ENCODE measurements around the gene KLRC1. TPM values are rescaled to one million over a fixed set of nuclear protein-coding genes. Genes with fewer than 3 reads are reported as not detected.
"Not testable (repeated sequence)": the region's sequence is repeated elsewhere in the genome, so short reads cannot be mapped to it uniquely, and the experiment has no call there.

The KLRC1 gene
- 0.29 TPM in 1 of 2 replicates, not detected in the other for total RNA-seq (2014; rRNA removed; shearing (Covaris generic))

DNA sequence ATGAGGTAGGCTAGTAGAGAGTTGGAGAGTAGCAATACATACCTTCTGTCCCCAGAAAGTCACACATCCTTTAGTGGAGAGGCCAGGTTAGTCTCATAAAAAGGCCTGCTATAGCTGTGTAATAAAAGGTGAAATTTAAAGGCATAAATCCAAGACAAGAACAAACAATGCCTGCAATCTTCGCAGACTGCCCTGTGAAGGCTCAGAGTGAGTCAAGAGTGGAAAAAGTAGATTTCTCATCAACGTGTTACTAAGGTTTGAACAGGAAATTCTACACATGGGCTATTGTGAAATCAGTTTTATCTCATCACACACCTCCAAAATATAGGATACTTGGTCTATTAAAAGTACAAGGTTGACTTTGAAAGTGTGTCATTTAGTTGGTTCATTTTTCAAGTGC lies at the start of gene KLRC1:
TSS of gene KLRC1 (minus strand) at position 222 of the 400 bp plus-strand sequence. CDS start 2,221 bp downstream, outside the sequence.
- no peak for DNase-seq (ENCODE audit: low spot score)

DNA sequence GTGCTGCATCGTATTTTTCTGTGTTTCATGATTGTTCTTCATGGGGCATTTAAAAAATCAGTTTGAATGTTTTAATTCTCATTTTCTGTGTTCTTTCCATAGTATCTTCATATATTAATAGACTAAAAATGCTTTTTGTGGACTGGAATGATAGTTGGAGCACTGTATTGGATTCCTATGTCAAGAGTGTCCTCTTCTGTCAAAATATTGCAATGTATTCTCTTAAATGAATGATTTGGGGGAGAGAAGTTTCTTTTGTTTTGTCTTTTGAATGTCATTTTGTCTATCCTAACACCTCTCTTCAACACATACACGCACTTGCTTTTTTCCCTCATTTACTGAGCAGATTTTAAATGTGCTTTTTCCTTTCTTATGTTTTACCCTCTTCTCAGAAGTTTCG lies 47.9 kb upstream of the KLRC1 start:
- peak; percentile 42 for DNase-seq (ENCODE audit: low spot score)

DNA sequence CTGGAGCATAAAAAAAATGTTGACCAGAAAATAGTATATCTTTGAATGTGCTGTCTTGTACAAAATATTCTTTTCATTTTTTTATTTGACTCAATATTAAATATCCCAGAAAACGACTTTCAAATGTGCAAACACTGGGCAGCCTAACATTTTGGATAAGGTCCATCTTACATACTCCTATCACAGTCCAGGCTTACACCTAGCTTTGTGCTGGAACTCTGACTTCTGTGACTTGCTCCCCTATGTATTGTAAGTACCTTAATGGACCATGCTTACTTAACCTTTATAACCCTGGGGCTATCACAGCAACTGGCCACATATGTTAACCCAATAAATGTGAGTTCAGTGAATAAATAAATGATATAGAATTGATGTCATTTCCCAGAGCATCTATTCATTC lies 44.9 kb upstream of the KLRC1 start:
- no peak for DNase-seq (ENCODE audit: low spot score)

DNA sequence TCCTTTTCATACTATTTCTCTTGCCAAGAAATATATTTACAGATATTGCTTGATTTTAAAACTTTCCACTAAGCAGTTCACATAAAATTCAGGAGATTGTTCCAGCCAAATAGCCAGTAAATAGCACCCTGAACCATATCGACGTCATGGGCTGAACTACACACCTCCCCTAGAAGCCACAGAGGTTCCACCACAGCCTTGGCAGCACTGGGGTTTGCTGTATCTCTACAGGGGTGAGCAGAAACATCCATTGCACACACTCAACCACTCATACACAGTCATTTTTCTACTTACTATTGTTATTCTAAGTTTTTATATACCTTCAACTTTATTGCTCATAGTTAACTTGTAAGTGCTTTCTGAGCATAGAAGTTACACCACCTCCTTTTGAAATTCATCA lies 44.4 kb upstream of the KLRC1 start:
- DNase-seq (ENCODE audit: low spot score) = no peak

DNA sequence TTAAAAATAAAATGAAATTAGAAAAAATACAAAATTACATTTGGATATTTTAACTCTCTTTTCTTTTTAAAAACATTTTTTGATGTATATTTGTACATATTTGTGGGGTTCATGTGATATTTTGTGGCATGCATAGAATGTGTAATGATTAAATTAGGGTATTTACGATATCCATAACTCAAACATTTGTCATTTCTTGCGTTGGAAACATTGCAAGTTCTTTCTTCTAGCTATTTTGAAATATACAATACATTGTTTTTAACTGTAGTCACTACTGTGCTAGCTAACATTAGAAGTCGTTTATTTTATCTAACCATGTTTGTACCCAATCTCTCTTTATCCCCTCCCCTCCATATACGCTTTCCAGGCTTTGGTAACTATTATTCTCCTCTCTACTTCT lies 38.6 kb upstream of the KLRC1 start:
- DNase-seq (ENCODE audit: low spot score) = no peak

DNA sequence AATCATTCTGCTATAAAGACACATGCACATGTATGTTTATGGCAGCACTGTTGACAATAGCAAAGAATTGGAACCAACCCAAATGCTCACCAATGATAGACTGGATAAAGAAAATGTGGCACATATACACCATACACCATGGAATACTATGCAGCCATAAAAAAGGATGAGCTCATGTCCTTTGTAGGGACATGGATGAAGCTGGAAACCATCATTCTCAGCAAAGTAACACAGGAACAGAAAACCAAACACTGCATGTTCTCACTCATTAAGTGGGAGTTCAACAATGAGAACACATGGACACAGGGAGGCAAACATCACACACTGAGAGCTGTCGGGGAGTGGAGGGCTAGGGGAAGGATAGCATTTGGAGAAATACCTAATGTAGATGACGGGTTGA lies 34.2 kb upstream of the KLRC1 start:
- not testable (repeated sequence) for DNase-seq (ENCODE audit: low spot score)

DNA sequence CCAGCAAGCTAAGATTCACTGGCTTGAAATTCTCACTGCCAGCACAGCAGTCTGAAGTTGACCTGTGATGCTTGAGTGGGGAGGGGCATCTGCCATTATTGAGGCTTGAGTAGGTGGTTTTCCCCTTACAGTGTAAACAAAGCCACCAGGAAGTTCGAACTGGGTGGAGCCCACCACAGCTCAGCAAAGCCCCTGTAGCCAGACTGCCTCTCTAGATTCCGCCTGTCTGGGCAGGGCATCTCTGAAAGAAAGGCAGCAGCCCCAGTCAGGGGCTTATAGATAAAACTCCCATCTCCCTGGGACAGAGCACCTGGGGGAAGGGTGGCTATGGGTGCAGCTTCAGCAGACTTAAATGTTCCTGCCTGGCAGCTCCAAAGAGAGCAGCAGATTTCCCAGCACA lies 28.7 kb upstream of the KLRC1 start:
- not testable (repeated sequence) for DNase-seq (ENCODE audit: low spot score)

DNA sequence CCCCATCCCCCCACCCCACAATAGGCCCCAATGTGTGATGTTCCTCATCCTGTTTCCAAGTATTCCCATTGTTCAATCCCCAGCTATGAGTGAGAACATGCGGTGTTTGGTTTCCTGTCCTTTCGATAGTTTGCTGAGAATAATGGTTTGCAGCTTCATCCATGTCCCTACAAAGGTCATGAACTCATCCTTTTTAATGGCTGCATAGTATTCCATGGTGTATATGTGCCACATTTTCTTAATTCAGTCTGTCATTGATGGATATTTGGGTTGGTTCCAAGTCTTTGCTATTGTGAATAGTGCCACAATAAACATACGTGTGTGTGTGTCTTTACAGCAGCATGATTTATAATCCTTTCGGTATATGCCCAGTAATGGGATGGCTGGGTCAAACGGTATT lies 19.6 kb upstream of the KLRC1 start:
- not testable (repeated sequence) for DNase-seq (ENCODE audit: low spot score)

DNA sequence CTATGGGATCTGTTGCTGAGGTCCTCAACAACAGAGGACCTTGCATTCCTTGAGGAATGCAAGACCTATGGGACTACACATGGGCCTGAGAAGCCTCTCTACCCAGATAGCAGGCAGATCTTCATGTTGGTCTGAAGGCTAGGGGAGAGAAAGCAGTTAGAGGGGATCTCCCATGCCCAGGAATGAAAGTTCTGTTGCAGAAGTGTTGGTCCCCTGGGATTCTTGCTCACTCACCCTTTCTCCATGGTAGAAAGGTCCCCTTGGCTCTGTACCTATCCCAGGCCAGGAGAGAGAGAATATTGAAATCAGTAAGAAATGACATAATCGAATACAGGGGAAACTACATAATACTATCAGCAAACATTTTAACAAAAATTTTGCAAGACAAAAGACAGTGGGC lies 16.5 kb upstream of the KLRC1 start:
- DNase-seq (ENCODE audit: low spot score) = no peak

DNA sequence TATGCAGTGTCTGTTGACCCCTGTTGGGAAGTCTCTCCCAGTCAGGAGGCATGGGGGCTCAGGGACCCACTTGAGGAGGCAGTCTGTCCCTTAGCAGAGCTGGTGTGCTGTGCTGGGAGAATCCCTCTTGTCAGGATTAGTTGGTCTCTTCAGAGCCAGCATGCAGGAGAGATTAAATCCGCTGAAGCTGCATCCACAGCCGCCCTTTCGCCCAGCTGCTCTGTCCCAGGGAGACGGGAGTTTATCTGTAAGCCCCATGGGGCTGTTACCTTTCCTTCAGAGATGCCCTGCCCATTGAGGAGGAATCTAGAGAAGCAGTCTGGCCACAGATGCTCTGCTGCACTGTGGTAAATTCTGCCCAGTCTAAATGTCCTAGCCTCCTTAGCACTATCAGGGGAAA lies 13.1 kb upstream of the KLRC1 start:
- no peak for DNase-seq (ENCODE audit: low spot score)

DNA sequence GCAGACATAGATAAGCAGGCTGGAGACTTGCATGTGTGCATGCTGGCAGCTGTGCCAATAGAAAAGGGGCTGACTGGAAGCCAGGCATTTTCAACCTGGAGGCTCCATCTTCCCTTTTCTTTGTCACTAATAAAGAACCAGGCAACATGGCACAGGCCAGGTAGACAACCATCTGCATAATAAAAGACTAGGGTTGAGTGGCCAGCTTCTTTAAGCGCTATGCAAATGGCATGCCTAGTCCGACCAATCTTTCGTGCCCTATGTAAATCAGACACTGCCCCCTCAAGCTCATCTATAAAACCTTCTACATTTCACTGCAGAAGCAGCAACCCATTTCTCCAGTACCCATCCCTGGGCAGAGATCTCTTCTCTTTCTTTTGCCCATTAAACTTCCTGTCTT lies 4.6 kb upstream of the KLRC1 start:
- no peak for DNase-seq (ENCODE audit: low spot score)

DNA sequence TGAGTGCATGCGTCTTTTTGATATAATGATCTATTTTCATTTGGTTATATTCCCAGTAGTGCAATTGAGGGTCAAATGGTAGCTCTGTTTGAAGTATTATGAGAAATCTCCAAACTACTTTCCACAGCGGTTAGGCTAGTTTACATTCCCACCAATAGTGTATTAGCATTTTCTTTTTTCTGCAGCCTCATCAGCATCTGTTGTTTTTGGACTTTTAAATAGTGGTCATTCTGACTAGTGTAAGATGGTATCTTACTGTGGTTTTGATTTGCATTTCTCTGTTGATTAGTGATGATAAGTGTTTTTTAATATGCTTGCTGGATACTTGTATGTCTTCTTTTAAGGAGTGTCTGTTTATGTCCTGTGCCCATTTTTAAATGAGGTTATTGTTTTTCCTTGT lies 3.7 kb upstream of the KLRC1 start:
- no peak for DNase-seq (ENCODE audit: low spot score)

DNA sequence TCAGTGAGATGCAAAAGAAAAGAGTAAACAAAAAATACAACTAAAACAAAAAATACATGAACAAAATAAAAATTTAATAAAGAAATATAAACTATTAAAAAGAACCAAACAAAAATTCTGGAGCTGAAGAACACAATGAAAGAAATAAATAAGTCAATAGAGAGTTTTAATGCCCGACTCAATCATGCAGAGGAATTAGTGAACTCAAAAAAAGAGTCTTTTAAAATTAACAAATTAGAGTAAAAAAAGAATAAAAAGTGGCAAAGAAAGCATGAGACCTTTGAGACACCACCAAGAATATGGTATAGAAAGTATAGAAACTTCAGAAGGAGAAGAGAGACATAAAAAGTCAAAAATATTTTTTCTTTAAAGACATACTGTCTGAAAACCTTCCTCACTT lies 2.6 kb upstream of the KLRC1 start:
- no peak for DNase-seq (ENCODE audit: low spot score)

DNA sequence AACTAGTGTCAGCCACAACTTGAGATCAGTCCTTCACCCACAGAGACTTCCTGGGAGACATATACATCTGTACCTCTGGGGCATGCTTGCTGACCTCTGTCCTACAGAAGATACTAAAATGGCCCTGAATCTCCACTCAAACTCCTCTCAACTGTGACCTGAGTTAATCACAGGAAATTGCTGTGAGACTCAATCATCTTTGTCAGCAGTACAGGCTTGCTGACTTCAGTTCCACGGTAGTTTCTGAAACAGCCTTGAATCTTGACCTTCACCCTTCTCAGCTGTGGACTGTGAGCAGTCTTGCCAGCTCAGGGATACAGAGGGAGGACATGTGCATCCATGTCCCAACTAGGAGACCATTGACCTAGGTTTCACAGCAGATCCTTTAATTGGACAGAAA lies 1.4 kb upstream of the KLRC1 start:
- no peak for DNase-seq (ENCODE audit: low spot score)

DNA sequence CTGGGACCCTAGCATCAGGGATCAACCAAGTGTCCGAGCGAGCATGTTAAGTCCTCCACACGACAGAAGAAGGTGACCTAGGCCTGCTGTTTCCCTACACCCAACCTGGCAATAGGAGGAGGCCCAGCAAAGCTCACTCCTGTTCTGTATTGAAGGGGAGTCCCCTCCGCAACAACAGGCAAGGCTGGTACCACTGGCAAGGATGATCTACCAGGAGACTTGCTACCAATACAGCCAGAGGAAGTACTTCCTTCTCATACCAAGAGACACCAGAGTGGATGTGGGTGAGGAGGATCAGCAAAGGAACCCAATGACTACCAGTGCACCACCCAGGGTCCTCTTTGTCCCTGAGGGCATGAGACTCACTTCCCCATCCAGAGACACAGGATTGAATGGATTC lies 4.9 kb downstream of the KLRC1 start:
- DNase-seq (ENCODE audit: low spot score) = no peak

DNA sequence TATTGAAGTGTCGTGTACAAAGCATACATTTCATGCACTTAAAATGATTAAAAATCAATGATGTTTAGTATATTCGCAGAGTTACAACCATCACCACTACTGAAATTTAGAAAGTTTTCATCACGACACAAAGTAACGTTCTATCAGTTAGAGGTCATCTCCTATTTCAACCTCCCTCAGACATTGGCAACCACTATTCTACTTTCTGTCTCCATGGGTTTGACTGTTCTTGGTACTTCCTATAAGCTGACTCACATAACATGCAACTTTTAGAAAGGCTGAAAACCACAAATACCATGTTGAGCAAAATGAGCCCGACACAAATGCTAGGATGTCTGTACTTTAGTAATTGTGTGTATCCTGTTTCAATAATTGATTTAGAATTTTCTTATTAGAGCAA lies 7.1 kb downstream of the KLRC1 start:
- not testable (repeated sequence) for DNase-seq (ENCODE audit: low spot score)

DNA sequence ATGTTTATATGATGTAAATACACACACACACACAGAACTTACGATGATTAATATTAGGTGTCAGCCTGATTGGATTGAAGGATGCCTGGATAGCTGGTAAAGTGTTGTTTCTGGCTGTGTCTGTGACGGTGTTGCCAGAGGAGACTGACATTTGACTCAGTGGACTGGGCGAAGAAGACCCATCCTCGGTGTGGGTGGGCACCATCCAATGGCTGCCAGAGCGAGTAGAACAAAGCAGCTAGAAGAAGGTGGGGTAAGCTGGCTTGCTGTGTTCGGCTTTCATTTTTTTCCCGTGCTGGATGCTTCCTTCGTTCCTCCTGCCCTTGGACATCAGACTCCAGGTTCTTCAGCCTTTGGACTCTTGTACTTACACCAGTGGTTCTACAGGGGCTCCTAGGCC lies 12.0 kb downstream of the KLRC1 start:
- DNase-seq (ENCODE audit: low spot score) = not testable (repeated sequence)

DNA sequence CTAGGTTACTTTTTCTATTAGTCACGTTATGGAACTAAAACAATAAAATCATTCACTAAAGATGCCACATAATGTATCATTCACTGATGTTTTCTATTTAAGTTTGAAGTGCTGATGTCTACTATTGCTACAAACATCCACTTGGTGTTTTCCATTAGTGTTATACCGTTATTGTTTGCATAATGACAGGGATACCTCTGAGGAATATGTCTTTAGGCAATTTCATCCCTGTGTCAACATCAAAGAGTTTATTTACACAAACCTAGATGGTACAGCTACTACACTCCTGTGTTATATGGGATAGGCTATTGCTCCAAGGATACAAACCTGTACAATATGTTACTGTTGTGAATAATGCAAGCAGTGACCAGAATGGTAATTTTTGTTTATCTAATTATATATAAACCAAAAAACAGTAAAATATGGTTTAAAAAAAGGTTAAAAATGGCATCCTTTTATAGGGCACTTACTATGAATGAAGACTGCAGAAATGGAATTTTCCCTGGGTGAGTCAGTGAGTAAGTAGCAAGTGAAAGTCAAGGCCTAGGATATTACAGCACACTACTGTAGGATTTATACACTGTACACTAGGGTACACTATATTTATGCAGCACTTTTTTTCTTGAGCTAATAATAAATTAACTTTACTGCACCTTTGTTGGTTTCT lies 13.4 kb downstream of the KLRC1 start:
- peak; percentile 22 for DNase-seq (ENCODE audit: low spot score)

DNA sequence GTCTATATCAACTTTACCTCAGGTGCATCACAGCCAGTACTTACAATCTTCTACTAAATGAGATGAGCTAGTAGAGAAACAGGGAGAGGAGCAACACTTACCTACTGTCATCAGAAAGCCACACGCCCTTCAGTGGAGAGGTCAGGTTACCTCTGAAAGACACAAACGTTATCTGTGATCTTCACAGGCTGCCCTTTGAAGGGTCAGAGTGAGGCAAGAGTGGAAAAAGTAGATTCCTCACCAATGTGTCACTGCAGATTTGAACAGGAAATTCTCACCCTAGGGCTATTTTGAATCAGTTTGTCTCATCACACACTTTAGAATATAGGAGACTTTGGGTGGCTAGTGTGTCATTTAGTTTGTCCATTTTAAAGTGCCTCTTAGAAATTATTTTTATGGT lies 15.6 kb downstream of the KLRC1 start:
- not testable (repeated sequence) for DNase-seq (ENCODE audit: low spot score)

DNA sequence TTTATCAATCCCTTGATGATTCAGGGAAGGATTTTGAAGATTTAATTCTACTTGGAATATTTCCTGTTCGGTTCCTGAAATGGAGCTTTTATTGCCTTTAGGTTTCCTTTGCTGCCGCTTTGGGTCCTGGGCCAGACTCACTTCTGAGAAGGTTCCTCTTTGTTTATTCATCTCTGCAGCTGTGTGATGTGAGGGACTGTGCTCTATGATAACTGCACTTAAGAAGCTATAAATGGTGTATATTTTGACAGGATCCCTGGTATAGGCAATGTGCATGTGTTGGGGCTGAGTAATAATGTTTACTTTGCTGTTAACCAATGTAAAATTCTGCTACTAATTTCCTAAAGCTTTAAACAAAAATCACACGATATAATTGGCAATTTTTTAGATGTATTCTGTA lies 17.4 kb downstream of the KLRC1 start, which contains the start of gene KLRC2:
TSS of gene KLRC2 (minus strand) at position 195 of the 400 bp plus-strand sequence. CDS start at position 171, 24 bp downstream.
- DNase-seq (ENCODE audit: low spot score) = peak; percentile 57

DNA sequence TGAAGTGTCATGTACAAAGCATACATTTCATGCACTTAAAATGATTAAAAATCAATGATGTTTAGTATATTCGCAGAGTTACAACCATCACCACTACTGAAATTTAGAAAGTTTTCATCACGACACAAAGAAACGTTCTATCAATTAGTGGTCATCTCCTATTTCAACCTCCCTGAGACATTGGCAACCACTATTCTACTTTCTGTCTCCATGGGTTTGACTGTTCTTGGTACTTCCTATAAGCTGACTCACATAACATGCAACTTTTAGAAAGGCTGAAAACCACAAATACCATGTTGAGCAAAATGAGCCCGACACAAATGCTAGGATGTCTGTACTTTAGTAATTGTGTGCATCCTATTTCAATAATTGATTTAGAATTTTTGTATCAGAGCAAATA lies 22.6 kb downstream of the KLRC1 start:
- DNase-seq (ENCODE audit: low spot score) = not testable (repeated sequence)

DNA sequence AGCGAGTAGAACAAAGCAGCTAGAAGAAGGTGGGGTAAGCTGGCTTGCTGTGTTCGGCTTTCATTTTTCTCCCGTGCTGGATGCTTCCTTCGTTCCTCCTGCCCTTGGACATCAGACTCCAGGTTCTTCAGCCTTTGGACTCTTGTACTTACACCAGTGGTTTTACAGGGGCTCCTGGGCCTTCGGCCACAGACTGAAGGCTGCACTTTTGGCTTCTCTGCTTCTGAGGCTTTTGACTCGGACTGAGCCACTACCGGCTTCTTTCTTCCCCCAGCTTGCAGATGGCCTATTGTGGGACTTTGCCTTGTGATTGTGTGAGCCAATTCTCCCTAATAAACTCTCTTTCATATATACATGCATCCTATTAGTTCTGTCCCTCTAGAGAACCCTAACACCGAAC lies 27.2 kb downstream of the KLRC1 start:
- not testable (repeated sequence) for DNase-seq (ENCODE audit: low spot score)

DNA sequence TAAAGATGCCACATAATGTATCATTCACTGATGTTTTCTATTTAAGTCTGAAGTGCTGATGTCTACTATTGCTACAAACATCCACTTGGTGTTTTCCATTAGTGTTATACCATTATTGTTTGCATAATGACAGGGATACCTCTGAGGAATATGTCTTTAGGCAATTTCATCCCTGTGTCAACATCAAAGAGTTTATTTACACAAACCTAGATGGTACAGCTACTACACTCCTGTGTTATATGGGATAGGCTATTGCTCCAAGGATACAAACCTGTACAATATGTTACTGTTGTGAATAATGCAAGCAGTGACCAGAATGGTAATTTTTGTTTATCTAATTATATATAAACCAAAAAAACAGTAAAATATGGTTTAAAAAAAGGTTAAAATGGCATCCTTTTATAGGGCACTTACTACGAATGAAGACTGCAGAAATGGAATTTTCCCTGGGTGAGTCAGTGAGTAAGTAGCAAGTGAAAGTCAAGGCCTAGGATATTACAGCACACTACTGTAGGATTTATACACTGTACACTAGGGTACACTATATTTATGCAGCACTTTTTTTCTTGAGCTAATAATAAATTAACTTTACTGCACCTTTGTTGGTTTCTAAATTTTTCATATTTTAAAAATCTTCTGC lies 28.8 kb downstream of the KLRC1 start:
- DNase-seq (ENCODE audit: low spot score) = not testable (repeated sequence)

Measured in HT-29 (cell line).